GM13976 (cell line): ENCODE measurements around the gene OR2F2.

Experiments
- DNase-seq: peaks from one replicate; pipeline ENCODE4 v3.0.0; 2012; ENCODE audit warnings: low spot score
- in situ Hi-C: fragments of 300-500 bp; cut with MboI; formaldehyde crosslinking; loops from one replicate; pipeline ENCODE4 v1.12.0; 2022; ENCODE audit warnings: low sequenced_read_pairs, mixed read lengths, inconsistent platforms; ENCODE audit not compliant: unreplicated experiment
- TF ChIP-seq, protein P1 (sequence below): IDR thresholded peaks from 2 replicates; pipeline ENCODE4 v1.5.1; 2012; ENCODE audit warnings: borderline replicate concordance, mild to moderate bottlenecking; ENCODE audit not compliant: insufficient read depth; ENCODE audit errors: extremely low read depth, missing control alignments, control extremely low read depth

OR2F2 gene

DNA sequence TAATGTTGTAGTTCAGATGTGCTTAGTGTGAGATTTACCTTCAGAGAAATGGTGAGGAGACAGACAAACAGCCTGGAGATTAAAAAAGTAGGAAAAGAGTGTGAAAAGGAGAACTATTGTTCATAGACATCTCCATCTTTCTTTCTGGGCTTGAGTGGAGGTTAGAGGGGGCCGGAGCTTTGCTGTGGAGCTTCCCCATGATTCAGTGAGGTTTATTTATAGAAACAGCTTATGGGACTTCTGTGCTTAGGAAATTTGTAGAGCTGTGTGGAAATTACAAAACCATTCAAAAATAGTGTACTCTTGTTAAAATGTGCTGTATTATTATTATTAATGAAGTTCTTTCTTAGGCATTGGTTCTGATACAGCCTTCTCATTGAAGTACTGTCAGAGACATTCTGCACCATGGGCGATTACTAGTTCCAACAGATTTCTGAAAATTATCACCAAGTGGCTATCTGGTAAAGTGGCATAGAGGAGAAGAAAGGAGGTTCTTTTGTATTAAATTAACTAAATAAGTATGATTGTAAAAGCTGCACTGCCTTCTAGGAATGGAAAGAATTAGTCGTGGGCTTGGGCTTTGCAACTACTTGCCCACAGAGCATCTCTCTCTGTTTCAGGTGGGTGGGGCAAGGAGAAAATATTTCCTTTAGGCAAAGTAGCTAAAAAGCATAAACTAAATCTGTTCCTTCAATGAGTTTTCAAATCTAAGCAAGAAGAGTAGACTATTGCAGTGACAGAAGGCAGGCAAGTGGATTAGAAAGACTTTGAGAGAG is 24.4 kb upstream of the OR2F2 start:
- TF ChIP-seq, protein P1, sequence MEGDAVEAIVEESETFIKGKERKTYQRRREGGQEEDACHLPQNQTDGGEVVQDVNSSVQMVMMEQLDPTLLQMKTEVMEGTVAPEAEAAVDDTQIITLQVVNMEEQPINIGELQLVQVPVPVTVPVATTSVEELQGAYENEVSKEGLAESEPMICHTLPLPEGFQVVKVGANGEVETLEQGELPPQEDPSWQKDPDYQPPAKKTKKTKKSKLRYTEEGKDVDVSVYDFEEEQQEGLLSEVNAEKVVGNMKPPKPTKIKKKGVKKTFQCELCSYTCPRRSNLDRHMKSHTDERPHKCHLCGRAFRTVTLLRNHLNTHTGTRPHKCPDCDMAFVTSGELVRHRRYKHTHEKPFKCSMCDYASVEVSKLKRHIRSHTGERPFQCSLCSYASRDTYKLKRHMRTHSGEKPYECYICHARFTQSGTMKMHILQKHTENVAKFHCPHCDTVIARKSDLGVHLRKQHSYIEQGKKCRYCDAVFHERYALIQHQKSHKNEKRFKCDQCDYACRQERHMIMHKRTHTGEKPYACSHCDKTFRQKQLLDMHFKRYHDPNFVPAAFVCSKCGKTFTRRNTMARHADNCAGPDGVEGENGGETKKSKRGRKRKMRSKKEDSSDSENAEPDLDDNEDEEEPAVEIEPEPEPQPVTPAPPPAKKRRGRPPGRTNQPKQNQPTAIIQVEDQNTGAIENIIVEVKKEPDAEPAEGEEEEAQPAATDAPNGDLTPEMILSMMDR = no peak
- DNase-seq = no peak
- in situ Hi-C loops = no loop called here

DNA sequence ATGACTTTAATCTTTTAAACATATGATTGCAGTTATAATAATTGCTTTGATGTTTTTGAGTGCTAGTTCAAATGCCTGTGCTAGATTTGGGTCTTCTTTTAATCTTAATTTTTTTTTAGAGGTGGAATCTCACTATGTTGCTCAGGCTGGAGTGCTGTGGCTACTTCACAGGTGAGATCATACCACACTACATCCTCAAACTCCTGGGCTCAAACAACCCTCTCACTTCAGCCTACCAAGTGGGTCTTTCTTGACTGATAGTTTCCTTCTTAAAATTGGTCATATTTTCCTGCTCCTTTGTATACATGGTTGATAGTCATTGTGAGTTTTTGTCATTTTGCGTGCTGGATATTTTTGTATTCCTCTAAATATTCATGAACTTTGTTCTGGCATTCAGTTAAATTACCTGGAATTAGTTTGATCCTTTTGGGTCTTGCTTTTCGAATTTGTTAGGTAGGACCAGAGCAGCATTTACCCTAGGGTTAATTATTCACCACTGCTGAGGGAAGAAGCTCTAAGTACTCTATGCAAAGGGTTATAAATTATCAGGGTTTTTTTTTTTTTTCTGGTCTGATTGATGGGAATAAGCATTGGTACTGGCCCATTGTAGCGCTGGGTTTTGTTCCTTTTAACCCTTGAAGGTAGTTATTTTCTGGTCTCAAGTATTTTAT is 21.0 kb upstream of the OR2F2 start:
- DNase-seq = no peak
- TF ChIP-seq, protein P1 = no peak
- in situ Hi-C loops = no loop called here

DNA sequence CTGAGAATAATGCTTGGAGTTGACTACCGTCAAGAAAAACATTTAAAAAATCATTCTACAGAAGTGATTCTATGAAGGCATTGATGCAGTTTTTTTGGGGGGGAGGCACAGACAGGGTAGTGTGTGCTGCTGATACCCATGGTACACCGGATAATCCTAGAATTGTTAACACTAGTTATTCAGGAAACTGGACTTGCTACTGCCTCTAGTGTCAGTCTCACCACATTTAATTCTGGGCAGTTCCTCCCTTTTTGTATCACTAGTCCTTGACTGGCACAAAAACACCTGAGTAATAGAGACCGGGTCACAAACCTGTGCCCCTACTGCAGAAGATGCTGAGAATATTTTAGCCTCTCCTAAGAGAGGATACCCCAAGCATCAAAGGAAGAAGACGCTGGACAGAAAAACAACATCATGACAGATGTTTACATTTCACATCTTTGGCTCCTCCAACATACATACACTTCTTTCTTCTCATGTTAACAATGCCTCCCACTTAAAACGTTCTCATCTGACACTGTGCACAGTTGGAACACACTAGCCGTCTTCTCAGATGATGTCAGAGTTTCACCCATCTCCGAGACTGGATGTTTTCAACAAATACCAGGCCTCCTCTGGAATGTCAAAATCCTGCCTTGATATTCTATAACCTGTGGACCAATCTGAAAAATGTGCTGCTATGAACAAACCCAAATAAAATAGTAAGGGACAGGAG is 19.9 kb upstream of the OR2F2 start:
- in situ Hi-C loops = no loop called here
- TF ChIP-seq, protein P1 = no peak
- DNase-seq = no peak

DNA sequence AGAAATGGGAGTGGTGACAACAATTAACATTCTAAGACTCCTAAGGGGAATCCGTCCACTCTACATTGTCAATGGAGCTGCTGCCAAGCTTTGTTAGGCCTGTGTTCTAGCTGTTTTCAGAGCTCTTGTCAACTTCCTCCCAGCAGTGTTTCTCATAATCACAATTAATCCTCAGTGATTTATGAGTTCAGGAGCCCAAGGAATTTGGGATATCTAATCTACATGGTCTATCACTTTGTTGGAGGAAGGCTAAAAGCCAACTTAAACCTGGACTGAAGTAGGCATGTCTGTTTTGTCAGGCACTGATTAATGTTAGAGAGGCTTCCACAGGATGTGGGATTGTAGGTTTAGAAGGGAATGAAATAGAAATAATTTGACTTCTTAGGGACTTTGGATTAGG is 10.2 kb upstream of the OR2F2 start:
- TF ChIP-seq, protein P1 = no peak
- in situ Hi-C loops = no loop called here

DNA sequence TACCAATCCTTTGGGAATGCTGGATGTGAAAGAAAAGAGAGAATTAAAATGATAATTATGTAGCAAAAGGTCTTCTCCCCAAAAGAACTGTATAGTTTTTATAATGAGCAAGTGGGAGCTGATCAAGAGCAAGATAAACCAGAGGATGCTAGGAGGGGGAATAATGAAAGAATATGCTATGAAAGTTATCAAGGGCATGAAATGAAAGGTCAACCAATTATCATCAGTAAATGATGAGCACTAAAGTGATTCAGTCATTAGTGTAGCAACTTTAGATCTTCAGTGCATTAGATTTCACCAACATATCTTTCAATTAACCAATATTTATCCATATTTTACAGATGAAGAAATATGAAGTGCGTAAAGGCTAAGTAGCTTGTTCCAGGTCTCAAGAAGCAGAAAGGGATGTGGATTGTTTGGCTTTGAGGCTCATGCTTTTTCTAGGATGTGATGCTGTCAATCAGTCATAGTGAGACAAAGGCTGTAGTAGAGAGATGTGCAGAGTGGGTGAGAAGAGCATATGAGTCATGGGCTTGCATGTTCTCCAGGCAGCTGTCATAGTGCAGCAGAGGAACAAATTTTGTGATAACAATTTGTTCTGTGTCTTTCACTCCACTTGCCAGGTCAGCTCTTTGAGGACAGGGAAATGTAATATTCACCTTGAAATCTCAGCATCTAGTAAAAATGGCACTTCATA is 5.7 kb upstream of the OR2F2 start:
- no peak for DNase-seq

More for the DNA sequence above, 10.2 kb upstream of the OR2F2 start:
- DNase-seq = no peak

More for the DNA sequence above, 5.7 kb upstream of the OR2F2 start:
- TF ChIP-seq, protein P1 = no peak
- in situ Hi-C loops = no loop called here
